Adrenal gland (tissue), 12 donors: ENCODE results near the gene PELI1. TPM values are rescaled to one million over a fixed set of nuclear protein-coding genes. Genes with fewer than 3 reads are reported as not detected.

Source experiments
- DNase-seq, 7 donors: peaks; one replicate each; pipeline ENCODE4 v3.0.0-alpha.2; 2019 to 2020
- H3K27ac ChIP-seq, 5 donors: fragments of 200-600 bp; sonication (generic) in 4 of 5; 1 replicate in 3 of 5; 2 replicates in 2 of 5; pipeline versions ENCODE4 v1.5.1 to v1.8.0; 2016 to 2020; ENCODE audit warnings: mild to moderate bottlenecking in 1 of 5
- H3K27me3 ChIP-seq: fragments of 200-600 bp; 2 replicates; pipeline ENCODE4 v1.8.0; 2021
- H3K36me3 ChIP-seq, 2 donors: fragments of 200-600 bp; replicated peaks in 1 of 2; 1 replicate in 1 of 2; 2 replicates in 1 of 2; pipeline versions ENCODE4 v1.5.1 to v1.8.0; 2018 to 2022
- H3K4me1 ChIP-seq, 2 donors: fragments of 200-600 bp; replicated peaks in 1 of 2; 1 replicate in 1 of 2; 2 replicates in 1 of 2; pipeline versions ENCODE4 v1.5.1 to v1.8.0; 2018 to 2021
- H3K4me3 ChIP-seq, 4 donors: fragments of 200-600 bp; sonication (generic) in 3 of 4; one replicate each; pipeline ENCODE4 v1.5.1; 2016 to 2018
- H3K9me3 ChIP-seq, 3 donors: fragments of 200-600 bp; sonication (generic) in 1 of 3; replicated peaks in 1 of 3; 1 replicate in 2 of 3; 2 replicates in 1 of 3; pipeline versions ENCODE4 v1.5.1 to v1.8.0; 2016 to 2021
- POLR2A ChIP-seq, 2 donors: fragments of 450-650 bp; IDR thresholded peaks; one replicate each; pipeline ENCODE4 v1.6.1; 2017; ENCODE audit warnings: antibody characterized with exemption in 2 of 2, mild to moderate bottlenecking in 2 of 2, moderate library complexity in 1 of 2
- WGBS, 4 donors: extraction: QIAGEN DNeasy Blood & Tissue Kit in 2 of 4; methylation state at CpG; one replicate each; pipeline versions ENCODE4 v1.1.5 to v1.1.7; 2013 to 2017; 5-methylcytosine and 5-hydroxymethylcytosine counted together
- intact Hi-C, 2 donors: fragments of 100-400 bp; cut with DNase I; formaldehyde crosslinking; loops; one replicate each; pipeline versions ENCODE4 v1.14.1 to v1.15.0; 2022 to 2023
- polyA plus RNA-seq, 3 donors: library from polyadenylated mRNA; stranded (reverse); fragments of 200-250 nt in 2 of 3; fragments of 350-450 nt in 1 of 3; fragmentation: Illumina TruSeq in 1 of 3; extraction: RNeasy Lipid Tissue Mini Kit (QIAGEN cat#74804) in 1 of 3; gene quantifications; one replicate each; pipeline ENCODE4 v1.2.3, GENCODE V29; 2013 to 2014
- total RNA-seq, 9 donors: library from RNA; depleted of rRNA in 4 of 9; stranded (reverse); fragments of >200 nt in 4 of 9; fragments of 120-200 nt in 1 of 9; fragmentation: NEBNext Ultra II Directional in 1 of 9; extraction: Animal tissue kit (Norgen Biotek cat#: 25700) in 1 of 9; gene quantifications; one replicate each; pipeline versions ENCODE4 v1.1.0 to v1.2.4, GENCODE V29; 2013 to 2023
- TF ChIP-seq, protein P1 (sequence below), 6 experiments: fragments of 450-650 bp in 4 of 6; fragments of 200-600 bp in 2 of 6; sonication (generic) in 1 of 6; IDR thresholded peaks; 1 replicate in 5 of 6; 2 replicates in 1 of 6; pipeline versions ENCODE4 v1.5.1 to v1.8.0; 2016 to 2021; ENCODE audit warnings: antibody characterized with exemption in 6 of 6, mild to moderate bottlenecking in 2 of 6, moderate library complexity in 1 of 6
- donor health status: healthy with polysubstance abuse.
- donor health status: Bipolar disorder and iron deficiency.
- donor health status: DM: yes; HTN: yes; CAD: no.
- donor health status: DM: no; HTN: no; CAD: no.
- donor health status: DM: no; HTN: no; CAD: no.
- donor health status: DM: yes; HTN: yes; CAD: no.

The PELI1 gene
- total and polyA plus RNA-seq, 12 donors = 6.3 to 32.9 (median 13.7) TPM

DNA sequence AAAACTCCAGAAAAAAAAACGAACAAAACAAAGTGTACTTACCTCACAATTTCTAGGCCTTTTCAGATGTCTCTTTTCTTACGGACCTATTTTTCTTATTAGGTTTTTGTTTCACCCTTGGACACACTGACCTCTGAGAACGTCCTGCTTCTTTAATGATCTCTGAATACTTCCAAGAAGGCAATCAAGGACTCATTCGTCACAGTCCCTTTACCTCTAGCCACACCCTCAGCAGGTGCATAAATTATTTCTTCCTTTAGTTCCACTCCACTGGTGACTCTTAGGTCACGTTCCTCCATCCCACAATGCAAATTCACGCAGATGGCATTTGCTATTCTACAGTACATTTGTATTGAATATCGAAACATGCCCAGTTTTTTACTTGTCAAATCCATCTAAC lies 21.9 kb downstream of the PELI1 start:
- Histone ChIP-seq H3K4me1 (peaks cover 0 to 14% of the 10 kb centered on the region in 2 donors), H3K4me3 (no peak overlapping the region), H3K27ac (no peak overlapping the region), H3K27me3 (no peaks in the 10 kb centered on the region), H3K9me3 (no peaks in the 10 kb centered on the region), H3K36me3 (no peaks in the 10 kb centered on the region)
- no peak for DNase-seq
- TF ChIP-seq POLR2A (IDR thresholded peaks at IDR 0.05) = no peak
- TF ChIP-seq, protein P1, sequence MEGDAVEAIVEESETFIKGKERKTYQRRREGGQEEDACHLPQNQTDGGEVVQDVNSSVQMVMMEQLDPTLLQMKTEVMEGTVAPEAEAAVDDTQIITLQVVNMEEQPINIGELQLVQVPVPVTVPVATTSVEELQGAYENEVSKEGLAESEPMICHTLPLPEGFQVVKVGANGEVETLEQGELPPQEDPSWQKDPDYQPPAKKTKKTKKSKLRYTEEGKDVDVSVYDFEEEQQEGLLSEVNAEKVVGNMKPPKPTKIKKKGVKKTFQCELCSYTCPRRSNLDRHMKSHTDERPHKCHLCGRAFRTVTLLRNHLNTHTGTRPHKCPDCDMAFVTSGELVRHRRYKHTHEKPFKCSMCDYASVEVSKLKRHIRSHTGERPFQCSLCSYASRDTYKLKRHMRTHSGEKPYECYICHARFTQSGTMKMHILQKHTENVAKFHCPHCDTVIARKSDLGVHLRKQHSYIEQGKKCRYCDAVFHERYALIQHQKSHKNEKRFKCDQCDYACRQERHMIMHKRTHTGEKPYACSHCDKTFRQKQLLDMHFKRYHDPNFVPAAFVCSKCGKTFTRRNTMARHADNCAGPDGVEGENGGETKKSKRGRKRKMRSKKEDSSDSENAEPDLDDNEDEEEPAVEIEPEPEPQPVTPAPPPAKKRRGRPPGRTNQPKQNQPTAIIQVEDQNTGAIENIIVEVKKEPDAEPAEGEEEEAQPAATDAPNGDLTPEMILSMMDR (IDR thresholded peaks at IDR 0.05) = no peak
- intact Hi-C loops = no loop called here
- WGBS, 4 donors = 78 to 83% (median 80%) methylated on average over 7 of the region's 7 CpGs

DNA sequence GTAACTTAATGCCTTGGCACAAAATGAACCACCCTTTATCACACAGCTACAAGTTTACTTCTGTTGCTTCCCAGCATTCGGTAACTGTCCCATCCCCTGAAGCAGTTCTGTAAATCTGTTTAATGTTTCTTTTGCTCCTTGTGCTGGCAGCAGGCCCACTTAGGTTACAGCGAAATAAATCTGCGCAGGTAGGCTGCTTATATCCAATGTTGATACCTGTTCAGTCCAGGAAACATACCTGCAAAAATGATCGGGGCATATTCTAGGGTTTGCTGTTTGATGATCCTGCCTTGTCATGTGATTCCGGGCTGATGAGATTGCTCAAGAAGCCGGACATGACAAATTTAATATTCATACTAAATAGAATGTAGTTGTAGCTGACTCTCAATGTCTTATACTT lies 23.3 kb downstream of the PELI1 start:
- no peak overlapping the region for H3K27ac ChIP-seq
- no peaks in the 10 kb centered on the region for H3K9me3 ChIP-seq
- H3K36me3 ChIP-seq = no peaks in the 10 kb centered on the region
- TF ChIP-seq, protein P1 (IDR thresholded peaks at IDR 0.05) = no peak
- TF ChIP-seq POLR2A (IDR thresholded peaks at IDR 0.05) = no peak
- H3K4me3 ChIP-seq = no peak overlapping the region
- no peaks in the 10 kb centered on the region for H3K27me3 ChIP-seq
- intact Hi-C loops = no loop called here
- DNase-seq = no peak
- WGBS, 4 donors = 89 to 96% (median 92%) methylated on average over 6 of the region's 6 CpGs
- H3K4me1 ChIP-seq = peaks cover 0 to 20% of the 10 kb centered on the region in 2 donors

DNA sequence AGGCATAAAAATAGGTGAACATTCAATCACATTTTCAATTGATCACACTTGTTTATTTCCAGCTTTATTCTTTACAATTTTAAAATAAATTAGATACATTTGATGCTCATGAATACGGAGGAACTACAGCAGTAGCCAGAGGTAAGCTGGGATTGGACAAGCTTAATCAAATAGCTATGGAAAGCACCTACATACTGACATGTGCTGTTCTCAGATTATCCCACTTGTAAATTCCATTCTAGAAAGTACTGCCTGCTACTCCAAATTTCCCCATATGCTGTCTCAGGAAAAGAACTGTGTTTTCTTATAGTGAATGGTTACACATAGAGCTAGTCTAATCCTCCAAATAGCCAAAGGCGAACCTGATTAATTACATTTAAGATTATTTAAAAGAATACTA lies 24.2 kb downstream of the PELI1 start:
- TF ChIP-seq POLR2A (IDR thresholded peaks at IDR 0.05) = no peak
- TF ChIP-seq, protein P1 (IDR thresholded peaks at IDR 0.05) = no peak
- Histone ChIP-seq H3K27ac (no peak overlapping the region), H3K9me3 (no peaks in the 10 kb centered on the region), H3K36me3 (no peaks in the 10 kb centered on the region), H3K4me3 (no peak overlapping the region), H3K4me1 (peaks cover 0 to 25% of the 10 kb centered on the region in 2 donors), H3K27me3 (no peaks in the 10 kb centered on the region)
- WGBS, 4 donors = 96 to 100% (median 97%) methylated on average over 2 of the region's 2 CpGs
- no peak for DNase-seq
- intact Hi-C loops = no loop called here

DNA sequence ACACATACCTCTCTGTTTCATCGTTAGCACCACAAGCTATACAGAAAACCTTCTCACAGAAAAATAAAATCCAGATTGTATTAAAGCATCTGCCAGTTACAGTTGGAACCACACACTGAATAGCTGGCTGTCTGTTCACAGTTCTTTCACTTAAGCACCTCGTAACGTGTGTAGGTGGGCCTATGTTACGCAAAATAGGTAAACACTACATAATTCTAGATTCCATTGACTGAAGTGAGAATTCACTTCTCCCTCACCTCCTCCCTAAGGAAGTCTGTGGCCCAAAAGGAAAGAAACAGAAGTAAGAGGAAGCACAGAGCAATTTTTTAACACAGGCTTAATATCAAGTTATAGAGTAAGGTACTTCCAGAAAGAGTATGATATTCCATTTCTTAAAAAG lies 24.9 kb downstream of the PELI1 start:
- TF ChIP-seq POLR2A (IDR thresholded peaks at IDR 0.05) = no peak
- TF ChIP-seq, protein P1 (IDR thresholded peaks at IDR 0.05) = no peak
- H3K4me1 ChIP-seq = peaks cover 0 to 25% of the 10 kb centered on the region in 2 donors
- WGBS, 4 donors = 75 to 90% (median 83%) methylated on average over 4 of the region's 4 CpGs

More for the DNA sequence above, 24.9 kb downstream of the PELI1 start:
- no peak overlapping the region for H3K4me3 ChIP-seq
- no peaks in the 10 kb centered on the region for H3K36me3 ChIP-seq
- DNase-seq = no peak
- intact Hi-C loops = no loop called here
- no peak overlapping the region for H3K27ac ChIP-seq
- no peaks in the 10 kb centered on the region for H3K27me3 ChIP-seq
- H3K9me3 ChIP-seq = no peaks in the 10 kb centered on the region
